IMR-90 (cell line): Measurements from ENCODE around the gene KRTAP5-7. TPM values are rescaled to one million over a fixed set of nuclear protein-coding genes. Genes with fewer than 3 reads are reported as not detected.

Source experiments
- ATAC-seq: fragments of 200-7000 bp; cut with Tn5 transposase; 2 replicates; pipeline ENCODE4 v1.9.1; 2020; ENCODE audit warnings: low read depth, mild to moderate bottlenecking, moderate library complexity
- BruUV-seq: library from RNA; stranded (reverse); fragments of 400-500 nt; replicated peaks from 2 replicates; lab custom pipeline; 2021; lab: Mats Ljungman, UMichigan
- CTCF ChIA-PET: fragments of 300-600 bp; formaldehyde crosslinking; extraction: SDS; loops from one replicate; lab custom pipeline; 2021; ENCODE audit warnings: antibody characterized with exemption; lab: Yijun Ruan, JAX
- POLR2A ChIA-PET: fragments of 300-600 bp; sonication (Branson Sonifier 250); formaldehyde crosslinking; loops from one replicate; lab custom pipeline; 2022; ENCODE audit warnings: antibody characterized with exemption; ENCODE audit not compliant: unreplicated experiment; lab: Charles Lee
- DNase-seq: peaks from one replicate; pipeline ENCODE4 v3.0.0; 2013
- H2AFZ ChIP-seq: replicated peaks from 2 replicates; pipeline ENCODE3; 2013; ENCODE audit warnings: low read length, mild to moderate bottlenecking; ENCODE audit not compliant: poor library complexity
- H2AK5ac ChIP-seq: 2 replicates; pipeline ENCODE4 v1.6.1; 2013; ENCODE audit warnings: low read depth, low read length, inconsistent platforms
- H2AK9ac ChIP-seq: replicated peaks from 2 replicates; pipeline ENCODE3; 2013; ENCODE audit warnings: mild to moderate bottlenecking, low read depth, low read length, moderate library complexity; ENCODE audit not compliant: poor library complexity
- H2BK120ac ChIP-seq: 2 replicates; pipeline ENCODE4 v1.6.1; 2013; ENCODE audit warnings: low read depth, low read length, inconsistent platforms
- H2BK15ac ChIP-seq: 3 replicates; pipeline ENCODE4 v1.6.1; 2013; ENCODE audit warnings: low read depth, low read length, inconsistent platforms
- H2BK20ac ChIP-seq: 2 replicates; pipeline ENCODE4 v1.6.1; 2013; ENCODE audit warnings: low read depth, mild to moderate bottlenecking, inconsistent platforms, low read length, moderate library complexity
- H2BK5ac ChIP-seq: 2 replicates; pipeline ENCODE4 v1.6.1; 2013; ENCODE audit warnings: mild to moderate bottlenecking, low read depth, low read length, inconsistent platforms; ENCODE audit not compliant: poor library complexity, severe bottlenecking
- H3K14ac ChIP-seq: replicated peaks from 2 replicates; pipeline ENCODE4 v1.6.1; 2013; ENCODE audit warnings: low read depth, low read length, inconsistent platforms
- H3K18ac ChIP-seq: 2 replicates; pipeline ENCODE4 v1.6.1; 2013; ENCODE audit warnings: low read depth, low read length, control low read depth
- H3K23ac ChIP-seq: 2 replicates; pipeline ENCODE4 v1.6.1; 2013; ENCODE audit warnings: low read depth, low read length, inconsistent platforms
- H3K27ac ChIP-seq: 2 replicates; pipeline ENCODE4 v1.5.1; 2013; ENCODE audit warnings: mild to moderate bottlenecking, control low read depth, low read length; ENCODE audit not compliant: insufficient read depth
- H3K27me3 ChIP-seq: 2 replicates; pipeline ENCODE4 v1.6.1; 2013; ENCODE audit warnings: low read length; ENCODE audit not compliant: control insufficient read depth, insufficient read depth
- H3K36me3 ChIP-seq: 2 replicates; pipeline ENCODE4 v1.6.1; 2013; ENCODE audit warnings: low read length, mixed read lengths; ENCODE audit not compliant: control insufficient read depth, insufficient read depth
- H3K4ac ChIP-seq: 2 replicates; pipeline ENCODE4 v1.6.1; 2013; ENCODE audit warnings: low read depth, low read length, inconsistent platforms
- H3K4me1 ChIP-seq: 2 replicates; pipeline ENCODE4 v1.6.1; 2013; ENCODE audit warnings: low read length, mixed read lengths; ENCODE audit not compliant: control insufficient read depth, insufficient read depth
- H3K4me2 ChIP-seq: 2 replicates; pipeline ENCODE4 v1.6.1; 2013; ENCODE audit warnings: low read depth, mild to moderate bottlenecking, control low read depth, low read length, moderate library complexity
- H3K4me3 ChIP-seq: 2 replicates; pipeline ENCODE4 v1.5.1; 2013; ENCODE audit warnings: low read depth, mild to moderate bottlenecking, control low read depth, low read length, moderate library complexity; ENCODE audit not compliant: insufficient read depth
- H3K56ac ChIP-seq: 2 replicates; pipeline ENCODE4 v1.6.1; 2013; ENCODE audit warnings: low read length, inconsistent platforms; ENCODE audit not compliant: insufficient read depth; ENCODE audit errors: extremely low read depth
- H3K79me1 ChIP-seq, 2 experiments: 2 replicates each; pipeline ENCODE4 v1.6.1; 2013; ENCODE audit warnings: low read length in 2 of 2, inconsistent platforms in 1 of 2, low read depth in 1 of 2
- H3K9ac ChIP-seq: 2 replicates; pipeline ENCODE4 v1.6.1; 2013; ENCODE audit warnings: low read depth, low read length, control low read depth
- H3K9me1 ChIP-seq: 2 replicates; pipeline ENCODE4 v1.6.1; 2013; ENCODE audit warnings: low read length, inconsistent platforms; ENCODE audit not compliant: insufficient read depth
- H3K9me3 ChIP-seq: 2 replicates; pipeline ENCODE4 v1.6.1; 2013; ENCODE audit warnings: low read length; ENCODE audit not compliant: control insufficient read depth, insufficient read depth
- H4K20me1 ChIP-seq: 2 replicates; pipeline ENCODE4 v1.6.1; 2013; ENCODE audit warnings: low read length, inconsistent platforms; ENCODE audit not compliant: insufficient read depth
- H4K5ac ChIP-seq: 2 replicates; pipeline ENCODE4 v1.6.1; 2013; ENCODE audit warnings: mild to moderate bottlenecking, low read depth, low read length, control low read depth
- H4K8ac ChIP-seq, 2 experiments: 2 replicates each; pipeline ENCODE4 v1.6.1; 2013; ENCODE audit warnings: low read depth in 2 of 2, low read length in 2 of 2, control low read depth in 1 of 2, inconsistent platforms in 1 of 2
- H4K91ac ChIP-seq: 2 replicates; pipeline ENCODE4 v1.6.1; 2013; ENCODE audit warnings: low read depth, low read length, inconsistent platforms; ENCODE audit not compliant: insufficient read depth
- CEBPB ChIP-seq: IDR thresholded peaks from 2 replicates; pipeline ENCODE4 v1.6.1; 2012; ENCODE audit warnings: low read depth, low read length, improper control_type of control experiment
- CHD1 ChIP-seq: IDR thresholded peaks from 2 replicates; pipeline ENCODE4 v1.6.1; 2012; ENCODE audit warnings: low read depth, low read length, improper control_type of control experiment
- CTCF ChIP-seq: conservative IDR thresholded peaks from 2 replicates; pipeline ENCODE4 v1.5.1; 2012; ENCODE audit warnings: mild to moderate bottlenecking, low read depth, low read length, improper control_type of control experiment
- ELK1 ChIP-seq: fragments of 150-350 bp; IDR thresholded peaks from 2 replicates; pipeline ENCODE4 v1.6.1; 2016; ENCODE audit warnings: low read depth, mild to moderate bottlenecking, low read length, moderate library complexity, borderline replicate concordance
- MAFK ChIP-seq: IDR thresholded peaks from 2 replicates; pipeline ENCODE4 v1.6.1; 2012; ENCODE audit warnings: low read depth, low read length, improper control_type of control experiment
- MXI1 ChIP-seq: IDR thresholded peaks from 2 replicates; pipeline ENCODE4 v1.6.1; 2012; ENCODE audit warnings: low read depth, mild to moderate bottlenecking, low read length, moderate library complexity, borderline replicate concordance
- POLR2A ChIP-seq: IDR thresholded peaks from 2 replicates; pipeline ENCODE4 v1.6.1; 2012; ENCODE audit warnings: mild to moderate bottlenecking, low read depth, low read length
- RAD21 ChIP-seq: IDR thresholded peaks from 2 replicates; pipeline ENCODE4 v1.6.1; 2012; ENCODE audit warnings: low read length, improper control_type of control experiment
- RCOR1 ChIP-seq: IDR thresholded peaks from 2 replicates; pipeline ENCODE4 v1.6.1; 2012; ENCODE audit warnings: mild to moderate bottlenecking, low read length, improper control_type of control experiment; ENCODE audit not compliant: insufficient replicate concordance
- RFX5 ChIP-seq: IDR thresholded peaks from 2 replicates; pipeline ENCODE4 v1.8.0; 2012; ENCODE audit warnings: low read depth, mild to moderate bottlenecking, low read length, moderate library complexity
- SMC3 ChIP-seq: fragments of 150-350 bp; IDR thresholded peaks from 2 replicates; pipeline ENCODE4 v1.6.1; 2016; ENCODE audit warnings: low read depth, mild to moderate bottlenecking, antibody characterized with exemption, low read length, moderate library complexity
- USF2 ChIP-seq: fragments of 150-350 bp; IDR thresholded peaks from 2 replicates; pipeline ENCODE4 v1.6.1; 2017; ENCODE audit warnings: mild to moderate bottlenecking, antibody characterized with exemption, low read length, low read depth
- WGBS, 2 experiments: methylation state at CpG; one replicate each; pipeline versions ENCODE4 v1.1.5 to v1.1.7; 2013; ENCODE audit warnings: missing lambda C conversion rate in 2 of 2; ENCODE audit not compliant: insufficient read length in 1 of 2; ENCODE audit errors: extremely low coverage in 2 of 2; 5-methylcytosine and 5-hydroxymethylcytosine counted together
- dilution Hi-C: fragments of 300-500 bp; cut with HindIII; formaldehyde crosslinking; loops from one replicate; pipeline ENCODE4 v1.14.3; 2018; ENCODE audit warnings: low sequenced_read_pairs; ENCODE audit not compliant: unreplicated experiment
- in situ Hi-C: fragments of 300-500 bp; cut with MboI; formaldehyde crosslinking; loops from 3 replicates; pipeline ENCODE4 v1.14.3; 2019; ENCODE audit warnings: low sequenced_read_pairs, inconsistent platforms, mixed read lengths
- intact Hi-C: fragments of 100-400 bp; cut with micrococcal nuclease; formaldehyde crosslinking; loops from 2 replicates; pipeline ENCODE4 v1.10.0; 2022
- polyA plus RNA-seq, 3 experiments: library from polyadenylated mRNA; depleted of rRNA; stranded (reverse); fragments of >200 nt; gene quantifications; 2 replicates each; pipeline ENCODE4 v1.2.3, GENCODE V29; 2012; ENCODE audit warnings: low replicate concordance in 1 of 3
- total RNA-seq: library from RNA; depleted of rRNA; stranded (reverse); fragments of >200 nt; gene quantifications from 2 replicates; pipeline ENCODE4 v1.2.3, GENCODE V29; 2012

The KRTAP5-7 gene
- total and polyA plus RNA-seq, 2 of the 4 experiments (the other 2 are of a cell fraction), result not detected

- Histone ChIP-seq H2AFZ (no peak overlapping the region), H2AK9ac (peak overlapping the region; percentile 65), H3K4ac (no peak overlapping the region), H3K23ac (no peak overlapping the region), H3K14ac (no peak overlapping the region), H2BK120ac (no peak overlapping the region), H3K56ac (no peak overlapping the region), H3K18ac (no peak overlapping the region), H3K9me1 (no peaks in the 10 kb centered on the region), H3K79me1 (no peaks in the 10 kb centered on the region), H3K4me3 (no peak overlapping the region), H4K20me1 (no peaks in the 10 kb centered on the region), H3K4me1 (no peaks in the 10 kb centered on the region), H3K9me3 (no peaks in the 10 kb centered on the region), H2BK5ac (no peak overlapping the region), H4K5ac (no peak overlapping the region), H4K8ac (no peak overlapping the region), H4K91ac (no peak overlapping the region), H3K9ac (no peak overlapping the region), H3K4me2 (no peak overlapping the region), H2AK5ac (no peak overlapping the region), H3K27me3 (peaks cover 3% of the 10 kb centered on the region; the same call in 1 of the 2 replicates), H3K36me3 (no peaks in the 10 kb centered on the region), H2BK15ac (no peak overlapping the region), H2BK20ac (no peak overlapping the region), H3K27ac (no peak overlapping the region)
- no TSS peak for BruUV-seq
- DNase-seq (no peak), ATAC-seq (no peak)
- in situ Hi-C loops (no loop called here), dilution Hi-C loops (no loop called here), intact Hi-C loops (loop anchor here (2.0 kb wide), 1 partner anchor 39 kb away; no protein-coding TSS in a partner anchor)
- TF ChIP-seq MAFK (no peak), USF2 (no peak), SMC3 (no peak), CTCF (no peak), MXI1 (no peak), CEBPB (no peak), RCOR1 (no peak), ELK1 (no peak), CHD1 (no peak), POLR2A (no peak), RAD21 (no peak), RFX5 (no peak)
- CTCF ChIA-PET, result no interaction called here
- 26% methylated on average over 6 of the region's 10 CpGs; no CpG with 5 or more reads in 1 of the 2 experiments for WGBS, 2 experiments
- POLR2A ChIA-PET, result interaction anchor here (0.6 kb wide), 1 partner anchor 13 kb away, joined by 3 read pairs; no protein-coding TSS in a partner anchor
Measured at GRCh38 chr11:71519546-71519945, 7.5 kb upstream of the KRTAP5-7 start.
